Ishikawa (cell line): ENCODE measurements around the gene RIPK1.

Source experiments
- EP300 ChIP-seq: IDR thresholded peaks from 2 replicates; pipeline ENCODE4 v1.6.1; 2012; ENCODE audit warnings: borderline replicate concordance
- NFIC ChIP-seq: IDR thresholded peaks from 2 replicates; pipeline ENCODE4 v1.6.1; 2012
- RAD21 ChIP-seq: IDR thresholded peaks from 2 replicates; pipeline ENCODE4 v1.6.1; 2012; ENCODE audit warnings: low read depth
- USF1 ChIP-seq: IDR thresholded peaks from 2 replicates; pipeline ENCODE4 v1.6.1; 2012

- no peak for TF ChIP-seq USF1
- TF ChIP-seq EP300 = no peak
- no peak for TF ChIP-seq RAD21
- no peak for TF ChIP-seq NFIC
Measured at GRCh38 chr6:3162067-3162497, 93.8 kb downstream of the RIPK1 start.
